OCI-LY1 (cell line): ENCODE results near the gene KRT1.

Experiments
- H2AFZ ChIP-seq: fragments of 200-600 bp; sonication (generic), shearing (Covaris generic); 2 replicates; pipeline ENCODE4 v1.6.0; 2014; ENCODE audit warnings: antibody characterized with exemption, mild to moderate bottlenecking, low read length
- H3F3A ChIP-seq: fragments of 200-600 bp; sonication (generic), shearing (Covaris generic); 2 replicates; pipeline ENCODE4 v1.6.0; 2014; ENCODE audit warnings: mild to moderate bottlenecking, antibody characterized with exemption, low read length, moderate library complexity; ENCODE audit not compliant: insufficient read depth
- H3K27ac ChIP-seq: fragments of 200-600 bp; sonication (generic); 2 replicates; pipeline ENCODE4 v1.5.1; 2014; ENCODE audit warnings: low read length, mixed run types, mild to moderate bottlenecking, low read depth; ENCODE audit not compliant: poor library complexity, severe bottlenecking
- H3K27me3 ChIP-seq: fragments of 200-600 bp; sonication (generic); 2 replicates; pipeline ENCODE4 v1.6.0; 2014; ENCODE audit warnings: antibody characterized with exemption, mild to moderate bottlenecking, low read length, moderate library complexity; ENCODE audit not compliant: insufficient read depth
- H3K36me3 ChIP-seq: fragments of 200-600 bp; sonication (generic); 2 replicates; pipeline ENCODE4 v1.6.1; 2014; ENCODE audit warnings: mild to moderate bottlenecking, antibody characterized with exemption, low read length, moderate library complexity, mixed read lengths; ENCODE audit not compliant: insufficient read depth
- H3K4me1 ChIP-seq: fragments of 200-600 bp; sonication (generic); 2 replicates; pipeline ENCODE4 v1.5.1; 2014; ENCODE audit warnings: mild to moderate bottlenecking, low read length, moderate library complexity; ENCODE audit not compliant: insufficient read depth, severe bottlenecking
- H3K4me2 ChIP-seq: fragments of 200-600 bp; sonication (generic), shearing (Covaris generic); 2 replicates; pipeline ENCODE4 v1.6.1; 2014; ENCODE audit warnings: low read length
- H3K4me3 ChIP-seq: fragments of 200-600 bp; sonication (generic); 2 replicates; pipeline ENCODE4 v1.5.1; 2014; ENCODE audit warnings: low read length, low read depth, mild to moderate bottlenecking, mixed read lengths; ENCODE audit not compliant: poor library complexity, severe bottlenecking
- H3K79me2 ChIP-seq: fragments of 200-600 bp; shearing (Covaris generic); 2 replicates; pipeline ENCODE4 v1.6.1; 2016; ENCODE audit warnings: mixed run types, low read length, mixed read lengths; ENCODE audit not compliant: insufficient read depth
- H3K9ac ChIP-seq: fragments of 200-600 bp; sonication (generic), shearing (Covaris generic); 2 replicates; pipeline ENCODE4 v1.6.1; 2014; ENCODE audit warnings: mild to moderate bottlenecking, low read length, mixed read lengths
- H3K9me2 ChIP-seq: fragments of 200-600 bp; sonication (generic), shearing (Covaris generic); 2 replicates; pipeline ENCODE4 v1.6.1; 2014; ENCODE audit warnings: low read depth, mild to moderate bottlenecking, low read length, mixed read lengths
- H3K9me3 ChIP-seq: fragments of 200-600 bp; shearing (Covaris generic); 2 replicates; pipeline ENCODE4 v1.6.1; 2014; ENCODE audit warnings: low read length, mixed read lengths
- H4K20me1 ChIP-seq: fragments of 200-600 bp; sonication (generic), shearing (Covaris generic); 2 replicates; pipeline ENCODE4 v1.6.0; 2016; ENCODE audit warnings: mild to moderate bottlenecking, low read length; ENCODE audit not compliant: insufficient read depth
- CTCF ChIP-seq: fragments of 200-600 bp; sonication (generic), shearing (Covaris generic); IDR thresholded peaks from 2 replicates; pipeline ENCODE4 v1.5.1; 2017; ENCODE audit warnings: mild to moderate bottlenecking, antibody characterized with exemption, low read length, moderate library complexity, mixed read lengths
- EZH2 ChIP-seq: fragments of 200-600 bp; sonication (generic), shearing (Covaris generic); IDR thresholded peaks from 2 replicates; pipeline ENCODE4 v1.8.0; 2017; ENCODE audit warnings: borderline replicate concordance, mixed run types, mild to moderate bottlenecking, antibody characterized with exemption, low read length, moderate library complexity, mixed read lengths

Gene KRT1

GRCh38 chr12:52673713-52674432 lies 6.3 kb downstream of the KRT1 start:
- Histone ChIP-seq H3K9me2 (no peaks in the 10 kb centered on the region), H3F3A (no peaks in the 10 kb centered on the region), H3K4me3 (no peak overlapping the region), H3K27ac (no peak overlapping the region), H3K27me3 (no peaks in the 10 kb centered on the region), H4K20me1 (no peaks in the 10 kb centered on the region), H3K36me3 (no peaks in the 10 kb centered on the region), H3K79me2 (no peaks in the 10 kb centered on the region), H3K9ac (no peak overlapping the region), H2AFZ (no peak overlapping the region), H3K4me2 (no peak overlapping the region), H3K4me1 (no peaks in the 10 kb centered on the region), H3K9me3 (no peaks in the 10 kb centered on the region)
- TF ChIP-seq CTCF = no peak
- no peak for TF ChIP-seq EZH2

- Histone ChIP-seq H3K27me3 (no peaks in the 10 kb centered on the region), H2AFZ (no peak overlapping the region), H3K27ac (no peak overlapping the region), H3K4me3 (no peak overlapping the region), H3F3A (no peaks in the 10 kb centered on the region), H3K9ac (no peak overlapping the region), H3K4me2 (no peak overlapping the region), H3K36me3 (no peaks in the 10 kb centered on the region), H4K20me1 (no peaks in the 10 kb centered on the region), H3K79me2 (no peaks in the 10 kb centered on the region), H3K9me2 (no peaks in the 10 kb centered on the region), H3K4me1 (no peaks in the 10 kb centered on the region), H3K9me3 (no peaks in the 10 kb centered on the region)
- TF ChIP-seq EZH2 (no peak), CTCF (no peak)
Observed at GRCh38 chr12:52673217-52673616, 7.0 kb downstream of the KRT1 start.

GRCh38 chr12:52672321-52672933 lies 7.8 kb downstream of the KRT1 start:
- H3K4me2 ChIP-seq = no peak overlapping the region
- no peaks in the 10 kb centered on the region for H3K79me2 ChIP-seq
- no peaks in the 10 kb centered on the region for H3K9me3 ChIP-seq
- no peaks in the 10 kb centered on the region for H3F3A ChIP-seq
- no peak overlapping the region for H3K27ac ChIP-seq
- no peaks in the 10 kb centered on the region for H3K4me1 ChIP-seq
- no peak overlapping the region for H2AFZ ChIP-seq
- no peaks in the 10 kb centered on the region for H3K36me3 ChIP-seq
- no peak overlapping the region for H3K4me3 ChIP-seq
- H3K9ac ChIP-seq = no peak overlapping the region
- H3K9me2 ChIP-seq = no peaks in the 10 kb centered on the region
- TF ChIP-seq CTCF = no peak
- no peak for TF ChIP-seq EZH2
- H3K27me3 ChIP-seq = no peaks in the 10 kb centered on the region
- no peaks in the 10 kb centered on the region for H4K20me1 ChIP-seq
